ENCODE data around the gene ANKRD34A. TPM values are rescaled to one million over a fixed set of nuclear protein-coding genes. Genes with fewer than 3 reads are reported as not detected.

ANKRD34A gene
- total RNA-seq, 1 experiment from 2014 or later = 0.50 TPM

- DNase-seq = no peak
- Histone ChIP-seq H4K20me1 (ENCODE audit: insufficient read depth) (peaks cover 41% of the 10 kb centered on the region), H3K4me1 (replicated peaks; ENCODE audit: insufficient read depth) (peaks cover 75% of the 10 kb centered on the region), H3K27ac (peak overlapping the region; percentile 78), H3K79me2 (ENCODE audit: low read depth) (peaks cover 40% of the 10 kb centered on the region), H3K36me3 (ENCODE audit: low read depth) (peaks cover 36% of the 10 kb centered on the region), H3K9me3 (ENCODE audit: insufficient read depth, low read depth) (no peaks in the 10 kb centered on the region), H3K27me3 (ENCODE audit: insufficient read depth, low read depth) (no peaks in the 10 kb centered on the region), H3K9me2 (ENCODE audit: insufficient read depth) (no peaks in the 10 kb centered on the region), H3K4me2 (peak overlapping the region; percentile 91), H3F3A (ENCODE audit: insufficient read depth, low read depth) (peaks cover 75% of the 10 kb centered on the region), H3K4me3 (peak overlapping the region; percentile 93), H2AFZ (no peak overlapping the region)
- intact Hi-C loops (cut with micrococcal nuclease; ENCODE audit: unreplicated experiment) = loop anchor here (2.0 kb wide), 1 partner anchor 33 kb away; no protein-coding TSS in a partner anchor
- no peak for TF ChIP-seq EZH2 (IDR thresholded peaks at IDR 0.05; ENCODE audit: low read depth)
- no peak for TF ChIP-seq CTCF (conservative IDR thresholded peaks at IDR 0.05)
- ChIA-PET POLR2A (ENCODE audit: unreplicated experiment) (no interaction called here), CTCF (no interaction called here)
- BruUV-seq (replicated peaks) = no TSS peak
These were observed 30.9 kb upstream of the ANKRD34A start for GRCh38 chr1:145995148-145995881.

DNA sequence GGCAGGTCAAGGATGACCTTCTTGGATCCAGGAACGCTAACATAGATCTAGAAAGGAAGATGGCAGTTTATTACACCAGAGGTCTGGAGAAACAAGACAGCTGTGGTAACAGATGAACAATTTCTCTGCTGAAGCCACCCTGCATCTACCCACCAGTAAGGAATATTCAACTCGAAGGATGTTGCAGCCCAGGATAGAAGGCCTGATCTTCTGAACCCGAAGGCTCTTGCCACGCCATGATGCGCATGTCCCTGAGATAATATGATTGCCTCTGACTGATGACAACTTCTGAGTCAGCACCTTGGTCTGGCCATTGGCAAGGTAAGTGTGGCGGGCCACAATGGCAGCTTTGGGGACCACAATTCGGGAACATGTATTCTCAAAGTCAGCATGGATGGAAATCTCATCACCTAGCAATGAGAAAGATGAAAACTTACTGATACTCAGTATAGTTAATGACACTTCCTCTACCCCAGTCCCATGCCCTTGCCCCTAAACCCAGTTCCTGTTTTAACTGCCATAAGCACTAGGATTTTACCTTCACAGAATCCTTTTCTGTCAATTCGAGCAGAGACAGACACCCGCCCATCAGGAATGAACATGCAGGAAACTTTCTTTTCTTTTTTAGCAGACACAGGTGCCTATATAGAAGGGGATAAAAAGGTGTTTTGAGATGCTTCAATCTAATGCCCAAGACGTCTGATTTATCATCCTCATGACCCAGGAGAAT, 30.2 kb upstream of the ANKRD34A start:
- no peak for DNase-seq
- Histone ChIP-seq H3K27ac (no peak overlapping the region), H3K4me2 (peak overlapping the region; percentile 91), H2AFZ (no peak overlapping the region), H3K4me3 (peak overlapping the region; percentile 93), H4K20me1 (ENCODE audit: insufficient read depth) (peaks cover 41% of the 10 kb centered on the region), H3K9me3 (ENCODE audit: insufficient read depth, low read depth) (no peaks in the 10 kb centered on the region), H3K4me1 (replicated peaks; ENCODE audit: insufficient read depth) (peaks cover 69% of the 10 kb centered on the region), H3K79me2 (ENCODE audit: low read depth) (peaks cover 40% of the 10 kb centered on the region), H3K36me3 (ENCODE audit: low read depth) (peaks cover 36% of the 10 kb centered on the region), H3F3A (ENCODE audit: insufficient read depth, low read depth) (peaks cover 74% of the 10 kb centered on the region), H3K9me2 (ENCODE audit: insufficient read depth) (no peaks in the 10 kb centered on the region), H3K27me3 (ENCODE audit: insufficient read depth, low read depth) (no peaks in the 10 kb centered on the region)
- ChIA-PET CTCF (interaction anchor here (0.6 kb wide), 1 partner anchor 10 kb away, joined by 3 read pairs; no protein-coding TSS in a partner anchor), POLR2A (ENCODE audit: unreplicated experiment) (interaction anchor here (0.6 to 0.7 kb wide), 3 partner anchors 9 to 79 kb away, joined by 3 read pairs; no protein-coding TSS in a partner anchor)
- BruUV-seq (replicated peaks) = no TSS peak
- intact Hi-C loops (cut with micrococcal nuclease; ENCODE audit: unreplicated experiment) = loop anchor here (2.0 kb wide), 1 partner anchor 32 kb away; no protein-coding TSS in a partner anchor
- TF ChIP-seq CTCF (conservative IDR thresholded peaks at IDR 0.05) (no peak), EZH2 (IDR thresholded peaks at IDR 0.05; ENCODE audit: low read depth) (no peak)

DNA sequence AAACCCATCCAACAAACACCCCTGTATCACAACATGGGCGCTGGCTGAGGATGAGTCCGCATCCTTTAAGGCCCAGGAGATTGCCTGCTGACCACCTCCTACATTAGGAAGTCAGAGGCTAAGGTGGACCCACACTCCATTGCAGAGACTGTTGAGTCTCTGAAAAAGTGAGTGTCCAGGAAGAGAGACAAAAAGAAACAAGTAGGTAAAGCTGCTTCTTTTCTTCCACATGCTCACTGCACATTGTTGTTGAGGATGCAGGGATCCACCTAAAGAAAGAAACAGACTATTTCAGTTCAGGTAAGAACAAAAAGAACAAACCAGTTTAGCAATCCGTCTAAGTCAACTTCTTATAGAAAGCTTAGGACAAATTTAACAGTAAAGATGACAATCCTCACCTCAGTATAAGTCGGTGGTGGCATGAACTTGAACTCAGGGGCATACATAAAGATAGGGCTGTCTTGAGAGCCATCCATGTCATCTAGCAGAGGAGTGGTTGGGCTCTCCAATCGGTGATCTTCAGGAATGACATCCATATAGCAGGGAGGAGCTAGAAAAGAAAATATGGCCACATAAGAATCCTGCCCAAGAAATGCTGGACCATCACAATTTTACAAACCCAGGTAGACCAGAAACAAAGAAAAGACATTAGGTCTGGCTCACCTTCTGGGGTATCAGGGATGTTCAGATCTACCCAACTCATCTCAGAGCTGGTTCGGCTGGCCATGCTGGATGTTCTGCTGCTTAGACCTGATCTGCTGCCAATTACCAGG, 29.4 kb upstream of the ANKRD34A start:
- H3K4me2 ChIP-seq = peak overlapping the region; percentile 91

More for the DNA sequence above, 29.4 kb upstream of the ANKRD34A start:
- Histone ChIP-seq H3K27ac (no peak overlapping the region), H3K4me1 (replicated peaks; ENCODE audit: insufficient read depth) (peaks cover 62% of the 10 kb centered on the region), H3K9me3 (ENCODE audit: insufficient read depth, low read depth) (no peaks in the 10 kb centered on the region), H3K4me3 (peak overlapping the region; percentile 93), H3K9me2 (ENCODE audit: insufficient read depth) (no peaks in the 10 kb centered on the region), H4K20me1 (ENCODE audit: insufficient read depth) (peaks cover 41% of the 10 kb centered on the region), H3F3A (ENCODE audit: insufficient read depth, low read depth) (peaks cover 71% of the 10 kb centered on the region), H3K36me3 (ENCODE audit: low read depth) (peaks cover 36% of the 10 kb centered on the region), H2AFZ (no peak overlapping the region), H3K79me2 (ENCODE audit: low read depth) (peaks cover 40% of the 10 kb centered on the region), H3K27me3 (ENCODE audit: insufficient read depth, low read depth) (no peaks in the 10 kb centered on the region)
- DNase-seq = no peak
- CTCF ChIA-PET = interaction anchor here (0.6 kb wide), 1 partner anchor 10 kb away, joined by 3 read pairs; no protein-coding TSS in a partner anchor
- POLR2A ChIA-PET (ENCODE audit: unreplicated experiment) = interaction anchor here (0.6 to 0.7 kb wide), 3 partner anchors 8 to 79 kb away, joined by 3 read pairs; no protein-coding TSS in a partner anchor
- intact Hi-C loops (cut with micrococcal nuclease; ENCODE audit: unreplicated experiment) = loop anchor here (2.0 kb wide), 1 partner anchor 31 kb away; no protein-coding TSS in a partner anchor
- BruUV-seq (replicated peaks) = no TSS peak
- TF ChIP-seq CTCF (conservative IDR thresholded peaks at IDR 0.05) (no peak), EZH2 (IDR thresholded peaks at IDR 0.05; ENCODE audit: low read depth) (no peak)

Data from PC-9 (cell line).